ENCODE measurements around the gene NPRL2. TPM values are rescaled to one million over a fixed set of nuclear protein-coding genes. Genes with fewer than 3 reads are reported as not detected.
A peak's percentile ranks its signal among the peaks of the same experiment; 100 is the strongest.

Gene NPRL2
- total and polyA plus RNA-seq, 2 of the 13 experiments (the other 11 are each of a cell fraction or from before 2014, with no cell fraction given), result 30.6 to 51.4 TPM

DNA sequence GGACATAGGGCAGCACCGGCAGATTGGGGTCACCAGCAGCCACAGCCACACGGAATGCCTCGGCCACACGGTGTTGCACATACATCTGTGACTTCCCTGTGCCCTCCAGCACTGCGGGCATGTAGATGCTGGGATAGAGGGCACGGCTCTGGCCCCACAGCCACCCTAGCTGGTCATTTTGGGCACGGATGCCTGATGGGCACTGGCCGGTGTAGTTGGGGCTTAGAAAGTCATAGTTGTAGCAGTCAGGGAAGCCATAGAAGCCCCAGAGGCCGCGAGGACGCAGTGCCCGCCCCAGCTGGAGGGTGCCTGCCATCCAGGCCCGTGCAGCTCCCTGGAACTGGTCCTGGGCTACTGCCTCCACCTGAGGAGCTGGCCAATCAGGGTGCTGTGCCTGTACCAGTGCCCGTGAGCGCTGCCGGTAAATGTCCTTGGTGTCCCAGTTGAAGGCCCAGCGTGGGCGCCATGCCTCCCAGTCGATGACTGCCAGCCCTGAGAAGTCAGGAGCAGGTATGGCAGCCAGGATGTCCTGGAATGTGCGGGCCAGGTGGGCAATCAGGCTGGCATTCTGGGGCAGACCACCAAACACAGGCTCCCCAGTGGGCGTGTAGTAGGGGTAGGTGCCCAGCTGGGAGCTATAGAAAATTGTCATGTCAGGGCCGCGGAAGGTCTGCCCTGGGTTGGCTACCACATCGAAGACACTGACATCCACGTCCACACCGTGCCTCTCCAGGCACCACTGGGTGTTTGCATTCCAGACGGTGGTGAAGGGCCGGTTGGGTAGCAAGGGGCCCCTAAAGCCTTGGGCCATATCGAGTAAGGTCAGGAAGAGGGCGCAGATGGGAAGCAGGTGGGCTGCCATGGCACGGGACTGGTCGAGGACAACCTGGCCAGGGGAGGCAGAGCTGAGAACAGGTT lies 48.2 kb downstream of the NPRL2 start (continued):
- TF ChIP-seq, protein P1, sequence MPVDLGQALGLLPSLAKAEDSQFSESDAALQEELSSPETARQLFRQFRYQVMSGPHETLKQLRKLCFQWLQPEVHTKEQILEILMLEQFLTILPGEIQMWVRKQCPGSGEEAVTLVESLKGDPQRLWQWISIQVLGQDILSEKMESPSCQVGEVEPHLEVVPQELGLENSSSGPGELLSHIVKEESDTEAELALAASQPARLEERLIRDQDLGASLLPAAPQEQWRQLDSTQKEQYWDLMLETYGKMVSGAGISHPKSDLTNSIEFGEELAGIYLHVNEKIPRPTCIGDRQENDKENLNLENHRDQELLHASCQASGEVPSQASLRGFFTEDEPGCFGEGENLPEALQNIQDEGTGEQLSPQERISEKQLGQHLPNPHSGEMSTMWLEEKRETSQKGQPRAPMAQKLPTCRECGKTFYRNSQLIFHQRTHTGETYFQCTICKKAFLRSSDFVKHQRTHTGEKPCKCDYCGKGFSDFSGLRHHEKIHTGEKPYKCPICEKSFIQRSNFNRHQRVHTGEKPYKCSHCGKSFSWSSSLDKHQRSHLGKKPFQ (CRISPR knock-in tag; IDR thresholded peaks at IDR 0.05; ENCODE audit: insufficient replicate concordance), result peak; percentile 26
- TF ChIP-seq ZNF552 (CRISPR knock-in tag; IDR thresholded peaks at IDR 0.05; ENCODE audit: borderline replicate concordance) (no peak), PHF8 (CRISPR knock-in tag; IDR thresholded peaks at IDR 0.05) (0 out of 2 replicates have a peak, but pooled peaks have one; percentile 15), HNRNPL (IDR thresholded peaks at IDR 0.05; ENCODE audit: low read depth, low read length) (peak; percentile 85), MTF1 (CRISPR knock-in tag; IDR thresholded peaks at IDR 0.05) (no peak), ZNF143 (CRISPR knock-in tag; IDR thresholded peaks at IDR 0.05) (no peak), ZKSCAN5 (CRISPR knock-in tag; IDR thresholded peaks at IDR 0.05) (0 out of 2 replicates have a peak, but pooled peaks have one; percentile 52), ZNF607 (CRISPR knock-in tag; IDR thresholded peaks at IDR 0.05; ENCODE audit: borderline replicate concordance) (peak; percentile 9; the same call in 1 of the 2 replicates), STAT5B (CRISPR knock-in tag; IDR thresholded peaks at IDR 0.05) (no peak), SALL2 (CRISPR knock-in tag; IDR thresholded peaks at IDR 0.05) (peak; percentile 13; the same call in 1 of the 2 replicates), ERF (CRISPR knock-in tag; IDR thresholded peaks at IDR 0.05) (no peak), RFX3 (CRISPR knock-in tag; IDR thresholded peaks at IDR 0.05) (no peak), RXRA (CRISPR knock-in tag; IDR thresholded peaks at IDR 0.05) (peak; percentile 8; the same call in 1 of the 2 replicates), ZFY (CRISPR knock-in tag; IDR thresholded peaks at IDR 0.05) (no peak), ZNF468 (CRISPR knock-in tag; IDR thresholded peaks at IDR 0.05) (0 out of 2 replicates have a peak, but pooled peaks have one; percentile 54), YEATS4 (CRISPR knock-in tag; IDR thresholded peaks at IDR 0.05; ENCODE audit: borderline replicate concordance) (peak; percentile 2; the same call in 1 of the 2 replicates), BRD4 (CRISPR knock-in tag; IDR thresholded peaks at IDR 0.05) (0 out of 2 replicates have a peak, but pooled peaks have one; percentile 26), ZNF296 (CRISPR knock-in tag; conservative IDR thresholded peaks at IDR 0.05) (no peak), ZMAT3 (CRISPR knock-in tag; conservative IDR thresholded peaks at IDR 0.05) (no peak), ZNF484 (CRISPR knock-in tag; IDR thresholded peaks at IDR 0.05; ENCODE audit: borderline replicate concordance, low read depth) (0 out of 2 replicates have a peak, but pooled peaks have one; percentile 9), GABPA (IDR thresholded peaks at IDR 0.05; ENCODE audit: low read depth, low read length) (no peak), GABPA (CRISPR knock-in tag; IDR thresholded peaks at IDR 0.05; ENCODE audit: low read depth) (no peak)
- TF ChIP-seq, protein P2, sequence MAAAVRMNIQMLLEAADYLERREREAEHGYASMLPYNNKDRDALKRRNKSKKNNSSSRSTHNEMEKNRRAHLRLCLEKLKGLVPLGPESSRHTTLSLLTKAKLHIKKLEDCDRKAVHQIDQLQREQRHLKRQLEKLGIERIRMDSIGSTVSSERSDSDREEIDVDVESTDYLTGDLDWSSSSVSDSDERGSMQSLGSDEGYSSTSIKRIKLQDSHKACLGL (CRISPR knock-in tag; IDR thresholded peaks at IDR 0.05), result peak; percentile 43; the same call in 1 of the 2 replicates
- TF ChIP-seq, protein P3, sequence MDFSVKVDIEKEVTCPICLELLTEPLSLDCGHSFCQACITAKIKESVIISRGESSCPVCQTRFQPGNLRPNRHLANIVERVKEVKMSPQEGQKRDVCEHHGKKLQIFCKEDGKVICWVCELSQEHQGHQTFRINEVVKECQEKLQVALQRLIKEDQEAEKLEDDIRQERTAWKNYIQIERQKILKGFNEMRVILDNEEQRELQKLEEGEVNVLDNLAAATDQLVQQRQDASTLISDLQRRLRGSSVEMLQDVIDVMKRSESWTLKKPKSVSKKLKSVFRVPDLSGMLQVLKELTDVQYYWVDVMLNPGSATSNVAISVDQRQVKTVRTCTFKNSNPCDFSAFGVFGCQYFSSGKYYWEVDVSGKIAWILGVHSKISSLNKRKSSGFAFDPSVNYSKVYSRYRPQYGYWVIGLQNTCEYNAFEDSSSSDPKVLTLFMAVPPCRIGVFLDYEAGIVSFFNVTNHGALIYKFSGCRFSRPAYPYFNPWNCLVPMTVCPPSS (IDR thresholded peaks at IDR 0.05), result no peak
- TF ChIP-seq, protein P4, sequence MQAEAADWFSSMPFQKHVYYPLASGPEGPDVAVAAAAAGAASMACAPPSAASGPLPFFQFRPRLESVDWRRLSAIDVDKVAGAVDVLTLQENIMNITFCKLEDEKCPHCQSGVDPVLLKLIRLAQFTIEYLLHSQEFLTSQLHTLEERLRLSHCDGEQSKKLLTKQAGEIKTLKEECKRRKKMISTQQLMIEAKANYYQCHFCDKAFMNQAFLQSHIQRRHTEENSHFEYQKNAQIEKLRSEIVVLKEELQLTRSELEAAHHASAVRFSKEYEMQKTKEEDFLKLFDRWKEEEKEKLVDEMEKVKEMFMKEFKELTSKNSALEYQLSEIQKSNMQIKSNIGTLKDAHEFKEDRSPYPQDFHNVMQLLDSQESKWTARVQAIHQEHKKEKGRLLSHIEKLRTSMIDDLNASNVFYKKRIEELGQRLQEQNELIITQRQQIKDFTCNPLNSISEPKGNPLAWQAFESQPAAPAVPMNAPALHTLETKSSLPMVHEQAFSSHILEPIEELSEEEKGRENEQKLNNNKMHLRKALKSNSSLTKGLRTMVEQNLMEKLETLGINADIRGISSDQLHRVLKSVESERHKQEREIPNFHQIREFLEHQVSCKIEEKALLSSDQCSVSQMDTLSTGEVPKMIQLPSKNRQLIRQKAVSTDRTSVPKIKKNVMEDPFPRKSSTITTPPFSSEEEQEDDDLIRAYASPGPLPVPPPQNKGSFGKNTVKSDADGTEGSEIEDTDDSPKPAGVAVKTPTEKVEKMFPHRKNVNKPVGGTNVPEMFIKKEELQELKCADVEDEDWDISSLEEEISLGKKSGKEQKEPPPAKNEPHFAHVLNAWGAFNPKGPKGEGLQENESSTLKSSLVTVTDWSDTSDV (CRISPR knock-in tag; IDR thresholded peaks at IDR 0.05), result peak; percentile 90; the same call in 1 of the 2 replicates

Data from HepG2 (cell line).